NOMO-1 treated with dmso at 0.1 percent for 144 hours (cell line): ENCODE results near the gene FABP3.
"Not testable (repeated sequence)": the region's sequence is repeated elsewhere in the genome, so short reads cannot be mapped to it uniquely, and the experiment has no call there.

Experiments used
- DNase-seq: peaks from one replicate; lab custom pipeline; 2025; ENCODE audit not compliant: unreplicated experiment; lab: John Stamatoyannopoulos, UW

The FABP3 gene

GRCh38 chr1:31399976-31400375 is 27.1 kb upstream of the FABP3 start:
- DNase-seq: no peak

- DNase-seq: no peak
These were observed 25.4 kb upstream of the FABP3 start for GRCh38 chr1:31398246-31398645.

DNA sequence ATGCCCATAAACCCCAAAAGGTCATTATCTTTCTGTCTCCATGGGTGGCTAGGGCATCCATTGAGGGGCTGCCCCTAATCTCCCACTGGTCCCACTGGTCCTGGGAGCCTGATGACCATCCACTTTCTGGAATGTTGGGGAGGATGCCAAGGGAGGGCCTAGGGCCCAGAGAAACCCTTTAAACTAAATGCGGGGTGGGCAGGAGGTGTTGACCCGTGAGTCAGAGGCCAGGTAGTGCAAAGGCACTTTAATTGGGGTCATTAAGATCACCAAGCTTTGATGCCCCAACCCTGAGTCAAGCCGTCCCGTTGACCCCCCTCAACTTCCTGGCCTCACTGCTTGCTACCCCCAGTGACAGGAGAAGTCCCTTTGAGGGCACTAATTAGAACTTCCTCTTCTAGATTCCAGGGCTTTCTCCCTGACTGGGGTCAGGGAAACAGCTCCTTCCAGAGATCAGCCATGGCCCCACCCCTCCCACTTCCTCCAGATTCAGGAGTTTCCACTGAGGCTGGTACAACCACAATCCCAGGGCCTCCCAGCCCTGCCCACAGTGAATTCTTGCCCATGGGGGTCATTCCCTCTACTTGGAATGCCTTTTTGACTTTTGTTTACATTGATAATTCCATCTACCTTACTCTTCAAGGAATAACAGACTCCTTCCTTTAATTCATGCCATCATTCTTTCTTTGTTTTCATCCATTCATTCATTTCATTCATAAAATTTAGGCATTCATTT is 24.7 kb upstream of the FABP3 start:
- DNase-seq: no peak

- peak; percentile 74 for DNase-seq
These were observed 23.9 kb upstream of the FABP3 start for GRCh38 chr1:31396633-31397351.

GRCh38 chr1:31394584-31395193 is 21.8 kb upstream of the FABP3 start:
- DNase-seq: peak; percentile 78

DNA sequence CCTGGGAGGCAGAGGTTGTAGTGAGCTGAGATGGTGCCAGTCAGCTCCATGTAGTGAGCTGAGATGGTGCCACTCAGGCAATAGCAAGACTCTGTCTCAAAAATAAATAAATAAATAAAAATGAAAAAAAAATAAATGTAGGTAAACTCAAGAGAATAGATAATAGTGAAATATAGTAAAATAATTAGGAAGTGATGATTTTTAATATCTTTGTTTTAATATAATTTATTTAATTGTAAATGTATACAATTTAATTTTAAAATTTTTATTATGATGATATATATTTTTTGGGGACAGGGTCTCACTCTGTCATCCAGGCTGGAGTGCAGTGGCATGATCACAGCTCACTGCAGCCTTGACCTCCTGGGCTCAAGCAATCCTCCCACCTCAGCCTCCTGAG is 20.6 kb upstream of the FABP3 start:
- no peak for DNase-seq

DNA sequence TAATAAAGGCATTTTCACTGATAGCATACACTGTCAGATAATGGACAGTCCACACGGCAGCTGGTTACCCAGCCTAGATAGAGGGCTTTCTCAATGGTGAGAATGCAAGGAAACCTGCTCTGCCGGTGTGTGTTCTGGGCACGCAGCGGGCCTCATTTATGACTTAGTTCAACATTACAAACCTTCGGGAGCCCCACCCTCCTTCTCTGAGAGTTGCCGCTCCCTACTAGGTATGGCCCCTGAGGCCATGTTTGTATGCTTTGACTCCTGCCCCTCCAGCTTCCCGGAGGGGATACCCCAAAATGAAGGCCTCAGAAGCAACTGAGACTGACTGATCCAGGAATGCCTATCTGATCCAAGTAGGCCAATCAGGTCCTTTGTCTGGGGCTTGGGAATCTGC is 17.2 kb upstream of the FABP3 start:
- DNase-seq: no peak

DNA sequence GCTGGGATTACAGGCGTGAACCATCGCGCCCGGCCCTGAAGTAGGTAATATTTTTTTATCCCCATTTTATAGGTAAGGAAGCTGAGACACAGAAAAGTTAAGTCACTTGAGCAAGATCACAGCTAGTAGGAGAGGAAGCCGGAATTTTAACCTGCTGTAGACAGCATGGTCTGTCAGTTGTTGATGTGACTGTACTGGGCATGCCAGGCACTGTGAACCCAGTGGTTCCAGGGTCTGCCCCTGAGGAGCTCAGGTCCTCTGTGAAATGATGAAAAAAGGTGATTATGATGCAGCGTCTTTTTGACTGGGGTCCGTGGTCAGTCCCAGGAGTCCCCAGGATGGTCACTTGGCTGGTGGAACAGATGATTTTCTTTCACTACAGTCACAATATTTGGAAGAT is 16.7 kb upstream of the FABP3 start:
- DNase-seq: no peak

DNA sequence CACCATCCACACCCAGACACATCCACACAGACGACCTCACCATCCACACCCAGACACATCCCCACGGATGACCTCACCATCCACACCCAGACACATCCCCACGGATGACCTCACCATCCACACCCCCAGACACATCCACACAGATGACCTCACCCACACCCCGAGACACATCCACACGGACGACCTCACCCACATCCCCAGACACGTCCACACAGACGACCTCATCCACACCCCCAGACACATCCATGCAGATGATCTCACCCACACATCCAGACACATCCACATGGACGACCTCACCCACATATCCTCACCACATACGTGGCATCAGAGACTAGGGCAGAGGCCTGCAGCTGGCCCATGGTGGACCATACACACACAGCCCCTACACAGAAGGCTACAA is 14.7 kb upstream of the FABP3 start:
- no peak for DNase-seq

DNA sequence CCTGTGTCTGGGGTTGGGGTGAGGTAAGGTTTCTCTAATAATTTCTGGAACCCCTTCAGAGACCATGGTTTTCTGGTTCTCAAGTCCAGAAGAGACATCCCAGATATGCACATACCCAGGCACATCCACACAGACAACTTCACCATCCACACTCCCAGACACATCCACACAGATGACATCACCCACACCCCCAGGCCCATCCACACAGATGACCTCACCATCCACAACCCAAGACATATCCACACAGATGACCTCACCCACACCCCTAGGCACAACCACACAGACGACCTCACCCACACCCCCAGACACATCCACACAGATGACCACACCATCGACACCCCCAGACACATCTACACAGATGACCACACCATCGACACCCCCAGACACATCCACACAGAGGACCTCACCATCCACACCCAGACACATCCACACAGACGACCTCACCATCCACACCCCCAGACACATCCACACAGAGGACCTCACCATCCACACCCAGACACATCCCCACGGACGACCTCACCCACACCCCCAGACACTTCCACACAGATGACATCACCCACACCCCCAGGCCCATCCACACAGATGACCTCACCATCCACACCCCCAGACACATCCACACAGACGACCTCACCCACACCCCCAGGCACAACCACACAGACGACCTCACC is 13.8 kb upstream of the FABP3 start:
- DNase-seq: not testable (repeated sequence)

GRCh38 chr1:31383967-31384366 is 11.1 kb upstream of the FABP3 start:
- no peak for DNase-seq

DNA sequence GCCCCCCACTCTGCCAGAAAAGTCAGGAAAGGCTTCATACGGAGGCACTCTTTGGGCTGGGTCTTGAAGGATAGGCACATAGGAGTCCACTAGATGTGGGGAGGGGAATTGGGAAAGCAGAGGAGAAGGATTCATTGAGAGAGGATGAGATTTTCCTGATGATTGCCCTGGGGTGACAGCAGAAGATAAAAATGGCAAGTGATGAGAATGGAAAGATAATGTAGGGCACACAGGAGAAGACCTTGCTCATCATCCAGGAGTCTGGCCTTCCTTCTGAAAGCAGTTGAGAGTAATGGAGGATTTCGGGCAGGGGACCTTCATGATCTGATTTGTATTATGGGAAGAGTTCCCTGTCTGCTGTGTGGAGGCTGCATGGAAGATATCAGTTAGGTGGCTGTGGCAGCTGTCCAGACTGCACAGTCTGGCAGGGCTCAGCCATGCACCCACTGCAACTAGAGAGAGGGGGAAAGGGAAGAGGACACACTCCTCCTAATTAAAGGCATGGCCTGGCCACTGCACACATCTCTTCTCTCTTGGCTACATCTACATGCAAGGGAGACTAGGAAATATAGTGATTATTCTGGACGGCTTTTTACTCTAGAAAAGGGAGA is 9.6 kb upstream of the FABP3 start:
- DNase-seq: no peak

- no peak for DNase-seq
These were observed 8.8 kb upstream of the FABP3 start for GRCh38 chr1:31381394-31382294.

- no peak for DNase-seq
These were observed 7.3 kb upstream of the FABP3 start for GRCh38 chr1:31380181-31380580.

DNA sequence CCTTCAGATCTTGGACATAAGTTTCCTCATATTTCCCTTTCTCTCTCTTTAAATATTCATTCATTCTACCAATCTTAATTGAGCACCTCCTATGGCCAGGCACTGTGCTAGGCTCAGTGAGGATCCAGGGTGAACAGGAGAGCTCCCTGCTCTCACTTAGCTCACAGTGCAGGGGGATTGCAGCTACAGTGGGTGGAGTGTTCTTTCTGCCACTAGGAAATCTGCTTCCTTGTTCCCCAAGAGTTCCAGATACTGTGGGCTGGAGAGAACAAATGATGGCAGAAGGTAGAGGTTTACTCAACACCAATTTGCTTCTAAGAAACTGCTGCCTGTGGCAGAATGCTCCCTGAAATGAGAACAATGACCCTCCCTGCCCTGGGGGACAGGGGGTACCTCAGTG is 5.1 kb upstream of the FABP3 start:
- DNase-seq: no peak

- no peak for DNase-seq
These were observed 4.5 kb upstream of the FABP3 start for GRCh38 chr1:31377364-31377863.

GRCh38 chr1:31376375-31377134 is 3.7 kb upstream of the FABP3 start:
- no peak for DNase-seq

GRCh38 chr1:31374511-31375196 is 1.8 kb upstream of the FABP3 start:
- DNase-seq: no peak
